SK-N-SH (cell line): Measurements from ENCODE around the gene ZNF764. TPM values are rescaled to one million over a fixed set of nuclear protein-coding genes. Genes with fewer than 3 reads are reported as not detected.

Experiments
- CTCF ChIA-PET: fragments of 300-600, 350-600 bp; formaldehyde crosslinking; extraction: SDS; loops from one replicate; lab custom pipeline; 2021; lab: Yijun Ruan, JAX
- POLR2A ChIA-PET: fragments of 350-600 bp; sonication (Branson Sonifier 250); formaldehyde crosslinking; extraction: SDS; loops from one replicate; lab custom pipeline; 2020; ENCODE audit warnings: antibody characterized with exemption, inconsistent platforms; lab: Yijun Ruan, JAX
- DNase-seq: peaks from one replicate; pipeline ENCODE4 v3.0.0; 2012
- H2AFZ ChIP-seq: fragments of 200-600 bp; sonication (generic); 2 replicates; pipeline ENCODE4 v1.8.1; 2016; ENCODE audit warnings: antibody characterized with exemption, mild to moderate bottlenecking, low read depth
- H3F3A ChIP-seq: fragments of 200-600 bp; sonication (generic); replicated peaks from 2 replicates; pipeline ENCODE3; 2016; ENCODE audit warnings: antibody characterized with exemption, mild to moderate bottlenecking; ENCODE audit not compliant: insufficient read depth
- H3K27ac ChIP-seq, 2 experiments: fragments of 200-500 bp in 1 of 2; fragments of 200-600 bp in 1 of 2; sonication (Bioruptor generic) in 1 of 2; sonication (generic), shearing (Covaris generic) in 1 of 2; 2 replicates each; pipeline versions ENCODE4 v1.5.1 to v1.6.1; 2014 to 2016; ENCODE audit warnings: low read depth in 2 of 2, inconsistent platforms in 1 of 2, low read length in 1 of 2, mild to moderate bottlenecking in 1 of 2, mixed read lengths in 1 of 2
- H3K27me3 ChIP-seq: fragments of 200-600 bp; sonication (generic), shearing (Covaris generic); 2 replicates; pipeline ENCODE4 v1.6.1; 2016; ENCODE audit warnings: mixed run types; ENCODE audit not compliant: insufficient read depth
- H3K36me3 ChIP-seq, 2 experiments: fragments of 200-500 bp in 1 of 2; fragments of 200-600 bp in 1 of 2; sonication (Bioruptor generic) in 1 of 2; sonication (generic) in 1 of 2; replicated peaks in 1 of 2; 2 replicates each; pipeline versions ENCODE3 to v1.5.1; 2014 to 2016; ENCODE audit warnings: low read length in 1 of 2, mild to moderate bottlenecking in 1 of 2; ENCODE audit not compliant: insufficient read depth in 2 of 2, control insufficient read depth in 1 of 2
- H3K4me1 ChIP-seq, 2 experiments: fragments of 200-500 bp in 1 of 2; fragments of 200-600 bp in 1 of 2; sonication (Bioruptor generic) in 1 of 2; sonication (generic), shearing (Covaris generic) in 1 of 2; 2 replicates each; pipeline versions ENCODE4 v1.5.1 to v1.6.1; 2014 to 2016; ENCODE audit warnings: low read depth in 1 of 2, low read length in 1 of 2, mixed run types in 1 of 2; ENCODE audit not compliant: insufficient read depth in 2 of 2, control insufficient read depth in 1 of 2
- H3K4me2 ChIP-seq: fragments of 200-600 bp; sonication (generic), shearing (Covaris generic); 2 replicates; pipeline ENCODE4 v1.6.1; 2017; ENCODE audit warnings: mixed run types
- H3K4me3 ChIP-seq, 2 experiments: fragments of 200-500 bp in 1 of 2; fragments of 200-600 bp in 1 of 2; sonication (Bioruptor generic) in 1 of 2; sonication (generic), shearing (Covaris generic) in 1 of 2; 2 replicates each; pipeline versions ENCODE4 v1.5.1 to v1.8.1; 2014 to 2016; ENCODE audit warnings: low read depth in 2 of 2, inconsistent platforms in 1 of 2, low read length in 1 of 2, mild to moderate bottlenecking in 1 of 2, mixed read lengths in 1 of 2, moderate library complexity in 1 of 2
- H3K79me2 ChIP-seq: fragments of 200-600 bp; sonication (generic); 2 replicates; pipeline ENCODE4 v1.8.1; 2017; ENCODE audit warnings: mild to moderate bottlenecking; ENCODE audit not compliant: insufficient read depth
- H3K9ac ChIP-seq: fragments of 200-600 bp; sonication (generic); 2 replicates; pipeline ENCODE4 v1.6.1; 2017; ENCODE audit warnings: mixed run types
- H3K9me2 ChIP-seq: fragments of 200-600 bp; sonication (generic); 2 replicates; pipeline ENCODE4 v1.6.1; 2017; ENCODE audit warnings: mixed run types
- H3K9me3 ChIP-seq: fragments of 200-600 bp; sonication (generic); 2 replicates; pipeline ENCODE4 v1.6.1; 2017; ENCODE audit warnings: mixed run types, mild to moderate bottlenecking, moderate library complexity
- H4K20me1 ChIP-seq: fragments of 200-600 bp; sonication (generic); 2 replicates; pipeline ENCODE4 v1.6.1; 2017; ENCODE audit warnings: mild to moderate bottlenecking, mixed run types; ENCODE audit not compliant: insufficient read depth
- CHD2 ChIP-seq: fragments of 150-350 bp; IDR thresholded peaks from 2 replicates; pipeline ENCODE4 v1.6.1; 2018; ENCODE audit warnings: low read length; ENCODE audit not compliant: partially characterized antibody
- ELF1 ChIP-seq: IDR thresholded peaks from 2 replicates; pipeline ENCODE4 v1.4.0; 2012
- EP300 ChIP-seq, 2 experiments: IDR thresholded peaks; 2 replicates each; pipeline versions ENCODE4 v1.4.0 to v1.6.1; 2012; ENCODE audit warnings: borderline replicate concordance in 1 of 2, low read depth in 1 of 2, low read length in 1 of 2
- FOSL2 ChIP-seq: IDR thresholded peaks from 2 replicates; pipeline ENCODE4 v1.4.0; 2012; ENCODE audit warnings: low read depth, mild to moderate bottlenecking, moderate library complexity, borderline replicate concordance
- FOXJ3 ChIP-seq: sonication (generic); formaldehyde crosslinking; IDR thresholded peaks from 2 replicates; pipeline ENCODE4 v1.5.1; 2020; ENCODE audit warnings: mild to moderate bottlenecking, missing genetic modification reagents
- FOXM1 ChIP-seq: IDR thresholded peaks from 2 replicates; pipeline ENCODE4 v1.4.0; 2012; ENCODE audit warnings: low read depth, mild to moderate bottlenecking
- GABPA ChIP-seq: IDR thresholded peaks from 2 replicates; pipeline ENCODE4 v1.4.0; 2012; ENCODE audit warnings: low read depth, mild to moderate bottlenecking
- GATA2 ChIP-seq: sonication (generic); formaldehyde crosslinking; IDR thresholded peaks from 2 replicates; pipeline ENCODE4 v1.5.0; 2020; ENCODE audit warnings: mild to moderate bottlenecking, missing genetic modification reagents
- MEF2A ChIP-seq: IDR thresholded peaks from 2 replicates; pipeline ENCODE4 v1.4.0; 2012; ENCODE audit warnings: low read depth, borderline replicate concordance
- NRF1 ChIP-seq: IDR thresholded peaks from 2 replicates; pipeline ENCODE4 v1.6.1; 2012; ENCODE audit warnings: low read depth, mild to moderate bottlenecking, low read length
- POLR2AphosphoS5 ChIP-seq: IDR thresholded peaks from 2 replicates; pipeline ENCODE4 v1.6.1; 2012; ENCODE audit warnings: low read depth, low read length
- RAD21 ChIP-seq: IDR thresholded peaks from 2 replicates; pipeline ENCODE4 v1.6.1; 2012; ENCODE audit warnings: mild to moderate bottlenecking, low read length
- RCOR1 ChIP-seq: fragments of 150-350 bp; IDR thresholded peaks from 2 replicates; pipeline ENCODE4 v1.6.1; 2017; ENCODE audit warnings: antibody characterized with exemption, low read length
- RXRA ChIP-seq: IDR thresholded peaks from 2 replicates; pipeline ENCODE4 v1.4.0; 2012; ENCODE audit warnings: low read depth, mild to moderate bottlenecking, borderline replicate concordance
- SIN3A ChIP-seq: IDR thresholded peaks from 2 replicates; pipeline ENCODE4 v1.6.1; 2012; ENCODE audit warnings: low read depth, mild to moderate bottlenecking, low read length, moderate library complexity, borderline replicate concordance
- SMC3 ChIP-seq: IDR thresholded peaks from 2 replicates; pipeline ENCODE4 v1.6.1; 2012; ENCODE audit warnings: low read depth, low read length, improper control_type of control experiment
- TAF1 ChIP-seq: IDR thresholded peaks from 2 replicates; pipeline ENCODE4 v1.6.1; 2012; ENCODE audit warnings: low read depth, mild to moderate bottlenecking, low read length, moderate library complexity, borderline replicate concordance
- TCF12 ChIP-seq: IDR thresholded peaks from 2 replicates; pipeline ENCODE4 v1.4.0; 2012
- TEAD4 ChIP-seq: IDR thresholded peaks from 2 replicates; pipeline ENCODE4 v1.4.0; 2012; ENCODE audit warnings: mild to moderate bottlenecking, borderline replicate concordance; ENCODE audit not compliant: insufficient read depth
- YY1 ChIP-seq: IDR thresholded peaks from 2 replicates; pipeline ENCODE4 v1.4.0; 2012; ENCODE audit warnings: low read depth, mild to moderate bottlenecking
- WGBS: methylation state at CpG from one replicate; pipeline ENCODE4 v1.1.6; 2017; ENCODE audit warnings: low lambda C conversion rate; 5-methylcytosine and 5-hydroxymethylcytosine counted together
- polyA plus RNA-seq, 3 experiments: library from polyadenylated mRNA; depleted of rRNA; stranded (reverse); fragments of >200 nt; gene quantifications; 2 replicates each; pipeline ENCODE4 v1.2.3, GENCODE V29; 2012
- TF ChIP-seq, protein P1 (sequence below): IDR thresholded peaks from 2 replicates; pipeline ENCODE4 v1.6.1; 2012; ENCODE audit warnings: mild to moderate bottlenecking, low read depth, low read length, moderate library complexity
- TF ChIP-seq, protein P2 (sequence below): IDR thresholded peaks from 2 replicates; pipeline ENCODE4 v1.4.0; 2012; ENCODE audit warnings: low read depth, borderline replicate concordance
- TF ChIP-seq, protein P3 (sequence below): fragments of 150-350 bp; IDR thresholded peaks from 2 replicates; pipeline ENCODE4 v1.6.1; 2016; ENCODE audit warnings: mild to moderate bottlenecking, low read depth, low read length
- TF ChIP-seq, protein P4 (sequence below): IDR thresholded peaks from 2 replicates; pipeline ENCODE4; 2012

Gene ZNF764
- polyA plus RNA-seq, 1 of the 3 experiments (the other 2 are of a cell fraction) = 2.8 TPM

DNA sequence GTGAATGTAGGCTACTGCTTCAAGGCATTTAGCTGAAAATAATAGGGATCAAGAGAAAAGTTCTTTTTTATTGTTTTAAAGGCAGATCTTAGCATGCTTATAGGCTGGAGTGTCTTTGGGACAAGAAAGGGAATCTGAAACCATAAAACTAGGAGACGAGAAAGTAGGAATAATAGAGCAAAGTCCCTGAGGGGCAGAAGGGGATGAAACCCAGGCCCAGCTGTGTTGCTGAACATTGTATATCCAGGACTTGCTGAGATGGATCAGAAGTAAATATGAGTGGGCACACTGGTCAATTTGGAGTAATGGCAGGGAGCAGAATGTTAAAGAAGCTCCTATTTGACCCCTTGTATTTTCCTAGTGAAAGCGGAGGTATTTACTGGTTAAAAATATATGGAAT is 42.8 kb upstream of the ZNF764 start:
- Histone ChIP-seq H3K9me2 (no peaks in the 10 kb centered on the region), H3K4me1 (no peaks in the 10 kb centered on the region)

DNA sequence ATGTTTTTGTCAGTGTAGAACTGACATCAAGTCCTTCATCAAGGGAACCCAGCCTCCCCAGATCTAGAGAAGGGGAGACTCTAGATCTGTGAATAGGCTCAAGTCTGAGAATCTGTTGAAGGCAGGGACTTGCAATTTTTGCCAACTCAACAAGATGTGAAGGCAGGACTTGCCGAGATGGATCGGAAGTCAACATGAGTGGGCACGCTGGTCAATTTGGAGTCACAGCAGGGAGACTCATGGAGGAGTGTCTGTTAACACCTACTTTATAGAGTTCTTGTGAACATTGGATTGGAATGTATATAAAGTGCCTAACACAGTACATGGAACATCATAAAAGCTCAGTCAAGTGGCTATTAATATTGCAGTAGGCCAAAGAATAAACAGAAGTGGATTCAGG is 42.0 kb upstream of the ZNF764 start:
- 90% methylated on average over 3 of the region's 3 CpGs for WGBS
- ChIA-PET POLR2A (no interaction called here), CTCF (interaction anchor here (0.9 to 1.7 kb wide), 5 partner anchors 12 to 65 kb away, joined by 3 to 5 read pairs (median 4); partner anchors contain the start of gene ZNF688)
- no peaks in the 10 kb centered on the region for H3K9me3 ChIP-seq
- no peak overlapping the region for H3K4me3 ChIP-seq
- H3K9me2 ChIP-seq = no peaks in the 10 kb centered on the region
- H3K4me1 ChIP-seq = no peaks in the 10 kb centered on the region
- H2AFZ ChIP-seq = no peak overlapping the region
- H3K9ac ChIP-seq = no peak overlapping the region
- H3K4me2 ChIP-seq = no peak overlapping the region
- no peaks in the 10 kb centered on the region for H3K79me2 ChIP-seq
- no peak for DNase-seq
- H3F3A ChIP-seq = peaks cover 6% of the 10 kb centered on the region
- no peaks in the 10 kb centered on the region for H3K27me3 ChIP-seq
- H3K36me3 ChIP-seq = peaks cover 10 to 20% of the 10 kb centered on the region in 2 experiments
- H3K27ac ChIP-seq = no peak overlapping the region
- H4K20me1 ChIP-seq = no peaks in the 10 kb centered on the region
- TF ChIP-seq TAF1 (no peak), MEF2A (no peak), NRF1 (no peak), EP300 (IDR thresholded peaks at IDR 0.05; ENCODE audit: borderline replicate concordance in 1 of 2, low read depth in 1 of 2, low read length in 1 of 2) (no peak), GATA2 (CRISPR knock-in tag) (no peak), ELF1 (no peak), RAD21 (no peak), RCOR1 (no peak), SMC3 (no peak), TCF12 (no peak)
- TF ChIP-seq, protein P1, sequence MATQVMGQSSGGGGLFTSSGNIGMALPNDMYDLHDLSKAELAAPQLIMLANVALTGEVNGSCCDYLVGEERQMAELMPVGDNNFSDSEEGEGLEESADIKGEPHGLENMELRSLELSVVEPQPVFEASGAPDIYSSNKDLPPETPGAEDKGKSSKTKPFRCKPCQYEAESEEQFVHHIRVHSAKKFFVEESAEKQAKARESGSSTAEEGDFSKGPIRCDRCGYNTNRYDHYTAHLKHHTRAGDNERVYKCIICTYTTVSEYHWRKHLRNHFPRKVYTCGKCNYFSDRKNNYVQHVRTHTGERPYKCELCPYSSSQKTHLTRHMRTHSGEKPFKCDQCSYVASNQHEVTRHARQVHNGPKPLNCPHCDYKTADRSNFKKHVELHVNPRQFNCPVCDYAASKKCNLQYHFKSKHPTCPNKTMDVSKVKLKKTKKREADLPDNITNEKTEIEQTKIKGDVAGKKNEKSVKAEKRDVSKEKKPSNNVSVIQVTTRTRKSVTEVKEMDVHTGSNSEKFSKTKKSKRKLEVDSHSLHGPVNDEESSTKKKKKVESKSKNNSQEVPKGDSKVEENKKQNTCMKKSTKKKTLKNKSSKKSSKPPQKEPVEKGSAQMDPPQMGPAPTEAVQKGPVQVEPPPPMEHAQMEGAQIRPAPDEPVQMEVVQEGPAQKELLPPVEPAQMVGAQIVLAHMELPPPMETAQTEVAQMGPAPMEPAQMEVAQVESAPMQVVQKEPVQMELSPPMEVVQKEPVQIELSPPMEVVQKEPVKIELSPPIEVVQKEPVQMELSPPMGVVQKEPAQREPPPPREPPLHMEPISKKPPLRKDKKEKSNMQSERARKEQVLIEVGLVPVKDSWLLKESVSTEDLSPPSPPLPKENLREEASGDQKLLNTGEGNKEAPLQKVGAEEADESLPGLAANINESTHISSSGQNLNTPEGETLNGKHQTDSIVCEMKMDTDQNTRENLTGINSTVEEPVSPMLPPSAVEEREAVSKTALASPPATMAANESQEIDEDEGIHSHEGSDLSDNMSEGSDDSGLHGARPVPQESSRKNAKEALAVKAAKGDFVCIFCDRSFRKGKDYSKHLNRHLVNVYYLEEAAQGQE = no peak

More for the DNA sequence above, 42.8 kb upstream of the ZNF764 start:
- POLR2A ChIA-PET = interaction anchor here (0.7 kb wide), 1 partner anchor 12 kb away, joined by 4 read pairs; no protein-coding TSS in a partner anchor
- H3K79me2 ChIP-seq = no peaks in the 10 kb centered on the region
- H4K20me1 ChIP-seq = no peaks in the 10 kb centered on the region
- no peaks in the 10 kb centered on the region for H3K9me3 ChIP-seq
- CTCF ChIA-PET = interaction anchor here (0.9 to 1.7 kb wide), 4 partner anchors 11 to 65 kb away, joined by 3 to 5 read pairs (median 4); no protein-coding TSS in a partner anchor
- H3F3A ChIP-seq = peaks cover 4% of the 10 kb centered on the region
- H3K27ac ChIP-seq = no peak overlapping the region
- TF ChIP-seq SMC3 = no peak
- no peak for TF ChIP-seq RCOR1
- TF ChIP-seq GATA2 (CRISPR knock-in tag) = no peak
- no peak for TF ChIP-seq SIN3A
- TF ChIP-seq FOXJ3 (CRISPR knock-in tag) = no peak
- TF ChIP-seq RXRA = no peak
- no peak for TF ChIP-seq FOSL2
- TF ChIP-seq, protein P2, sequence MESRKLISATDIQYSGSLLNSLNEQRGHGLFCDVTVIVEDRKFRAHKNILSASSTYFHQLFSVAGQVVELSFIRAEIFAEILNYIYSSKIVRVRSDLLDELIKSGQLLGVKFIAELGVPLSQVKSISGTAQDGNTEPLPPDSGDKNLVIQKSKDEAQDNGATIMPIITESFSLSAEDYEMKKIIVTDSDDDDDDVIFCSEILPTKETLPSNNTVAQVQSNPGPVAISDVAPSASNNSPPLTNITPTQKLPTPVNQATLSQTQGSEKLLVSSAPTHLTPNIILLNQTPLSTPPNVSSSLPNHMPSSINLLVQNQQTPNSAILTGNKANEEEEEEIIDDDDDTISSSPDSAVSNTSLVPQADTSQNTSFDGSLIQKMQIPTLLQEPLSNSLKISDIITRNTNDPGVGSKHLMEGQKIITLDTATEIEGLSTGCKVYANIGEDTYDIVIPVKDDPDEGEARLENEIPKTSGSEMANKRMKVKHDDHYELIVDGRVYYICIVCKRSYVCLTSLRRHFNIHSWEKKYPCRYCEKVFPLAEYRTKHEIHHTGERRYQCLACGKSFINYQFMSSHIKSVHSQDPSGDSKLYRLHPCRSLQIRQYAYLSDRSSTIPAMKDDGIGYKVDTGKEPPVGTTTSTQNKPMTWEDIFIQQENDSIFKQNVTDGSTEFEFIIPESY = no peak
- TF ChIP-seq POLR2AphosphoS5 = no peak
- no peak for TF ChIP-seq YY1
- TF ChIP-seq, protein P3, sequence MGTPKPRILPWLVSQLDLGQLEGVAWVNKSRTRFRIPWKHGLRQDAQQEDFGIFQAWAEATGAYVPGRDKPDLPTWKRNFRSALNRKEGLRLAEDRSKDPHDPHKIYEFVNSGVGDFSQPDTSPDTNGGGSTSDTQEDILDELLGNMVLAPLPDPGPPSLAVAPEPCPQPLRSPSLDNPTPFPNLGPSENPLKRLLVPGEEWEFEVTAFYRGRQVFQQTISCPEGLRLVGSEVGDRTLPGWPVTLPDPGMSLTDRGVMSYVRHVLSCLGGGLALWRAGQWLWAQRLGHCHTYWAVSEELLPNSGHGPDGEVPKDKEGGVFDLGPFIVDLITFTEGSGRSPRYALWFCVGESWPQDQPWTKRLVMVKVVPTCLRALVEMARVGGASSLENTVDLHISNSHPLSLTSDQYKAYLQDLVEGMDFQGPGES = no peak
- no peak for TF ChIP-seq CHD2
- TF ChIP-seq RAD21 = no peak
- no peak for TF ChIP-seq FOXM1
- TF ChIP-seq, protein P4, sequence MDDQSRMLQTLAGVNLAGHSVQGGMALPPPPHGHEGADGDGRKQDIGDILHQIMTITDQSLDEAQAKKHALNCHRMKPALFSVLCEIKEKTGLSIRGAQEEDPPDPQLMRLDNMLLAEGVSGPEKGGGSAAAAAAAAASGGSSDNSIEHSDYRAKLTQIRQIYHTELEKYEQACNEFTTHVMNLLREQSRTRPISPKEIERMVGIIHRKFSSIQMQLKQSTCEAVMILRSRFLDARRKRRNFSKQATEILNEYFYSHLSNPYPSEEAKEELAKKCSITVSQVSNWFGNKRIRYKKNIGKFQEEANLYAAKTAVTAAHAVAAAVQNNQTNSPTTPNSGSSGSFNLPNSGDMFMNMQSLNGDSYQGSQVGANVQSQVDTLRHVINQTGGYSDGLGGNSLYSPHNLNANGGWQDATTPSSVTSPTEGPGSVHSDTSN = no peak
- no peak for TF ChIP-seq TEAD4
- no peak for TF ChIP-seq GABPA
- TF ChIP-seq, all 33 proteins: peak for 0
- WGBS = 83% methylated on average over 2 of the region's 2 CpGs
- Histone ChIP-seq H3K4me3 (no peak overlapping the region), H3K4me2 (no peak overlapping the region), H3K27me3 (no peaks in the 10 kb centered on the region), H3K9ac (no peak overlapping the region), H2AFZ (no peak overlapping the region), H3K36me3 (peaks cover 11 to 22% of the 10 kb centered on the region in 2 experiments)
- DNase-seq = no peak
